SU-DHL-6 (cell line): ENCODE measurements around the gene GINS1.

Source experiments
- EZH2phosphoT487 ChIP-seq: fragments of 200-600 bp; sonication (generic), shearing (Covaris generic); conservative IDR thresholded peaks from 2 replicates; pipeline ENCODE4 v1.6.1; 2018; ENCODE audit warnings: mild to moderate bottlenecking, antibody characterized with exemption, low read length, moderate library complexity, mixed read lengths
- TF ChIP-seq, protein P1 (sequence below): fragments of 200-600 bp; sonication (generic); IDR thresholded peaks from one replicate; pipeline ENCODE4 v1.5.1; 2017; ENCODE audit warnings: antibody characterized with exemption, mild to moderate bottlenecking, low read length, moderate library complexity; ENCODE audit not compliant: insufficient read depth, poor library complexity, severe bottlenecking

DNA sequence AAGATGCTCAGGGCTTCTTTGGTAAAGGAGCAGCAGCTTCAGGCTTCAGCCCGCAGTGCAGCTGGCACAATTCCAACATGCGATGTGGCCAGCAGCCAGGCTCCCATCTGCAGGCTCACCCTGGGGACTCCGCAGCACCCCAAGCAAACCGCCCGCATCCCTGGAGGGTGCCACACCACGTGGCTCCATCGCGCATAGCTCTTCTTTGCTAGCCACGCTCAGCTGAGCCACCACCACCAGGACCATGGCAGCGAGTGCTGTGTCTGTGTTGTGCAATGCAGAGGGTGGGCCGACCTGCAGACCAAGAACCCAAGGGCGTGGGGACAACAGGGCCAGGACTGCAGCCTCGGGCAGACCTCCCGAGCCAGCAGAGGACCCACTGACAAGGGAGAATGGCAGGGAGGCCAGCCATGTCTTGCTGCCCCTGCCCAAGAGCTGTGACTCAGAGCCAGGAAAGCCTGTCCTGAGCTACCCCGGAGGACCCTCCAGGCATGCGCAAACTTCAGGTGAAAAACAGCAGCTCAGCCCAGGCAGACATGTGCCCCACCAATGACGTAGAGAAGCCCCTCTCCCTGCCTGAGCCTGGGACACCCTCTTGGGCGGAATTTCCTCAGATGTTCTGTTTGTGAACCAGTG lies 87.8 kb downstream of the GINS1 start:
- TF ChIP-seq, protein P1, sequence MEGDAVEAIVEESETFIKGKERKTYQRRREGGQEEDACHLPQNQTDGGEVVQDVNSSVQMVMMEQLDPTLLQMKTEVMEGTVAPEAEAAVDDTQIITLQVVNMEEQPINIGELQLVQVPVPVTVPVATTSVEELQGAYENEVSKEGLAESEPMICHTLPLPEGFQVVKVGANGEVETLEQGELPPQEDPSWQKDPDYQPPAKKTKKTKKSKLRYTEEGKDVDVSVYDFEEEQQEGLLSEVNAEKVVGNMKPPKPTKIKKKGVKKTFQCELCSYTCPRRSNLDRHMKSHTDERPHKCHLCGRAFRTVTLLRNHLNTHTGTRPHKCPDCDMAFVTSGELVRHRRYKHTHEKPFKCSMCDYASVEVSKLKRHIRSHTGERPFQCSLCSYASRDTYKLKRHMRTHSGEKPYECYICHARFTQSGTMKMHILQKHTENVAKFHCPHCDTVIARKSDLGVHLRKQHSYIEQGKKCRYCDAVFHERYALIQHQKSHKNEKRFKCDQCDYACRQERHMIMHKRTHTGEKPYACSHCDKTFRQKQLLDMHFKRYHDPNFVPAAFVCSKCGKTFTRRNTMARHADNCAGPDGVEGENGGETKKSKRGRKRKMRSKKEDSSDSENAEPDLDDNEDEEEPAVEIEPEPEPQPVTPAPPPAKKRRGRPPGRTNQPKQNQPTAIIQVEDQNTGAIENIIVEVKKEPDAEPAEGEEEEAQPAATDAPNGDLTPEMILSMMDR: no peak
- TF ChIP-seq EZH2phosphoT487: no peak
